ENCODE data around the gene SERPINA3. TPM values are rescaled to one million over a fixed set of nuclear protein-coding genes. Genes with fewer than 3 reads are reported as not detected.

Gene SERPINA3
- total RNA-seq, 1 experiment from 2014 or later, result 1.3 TPM

DNA sequence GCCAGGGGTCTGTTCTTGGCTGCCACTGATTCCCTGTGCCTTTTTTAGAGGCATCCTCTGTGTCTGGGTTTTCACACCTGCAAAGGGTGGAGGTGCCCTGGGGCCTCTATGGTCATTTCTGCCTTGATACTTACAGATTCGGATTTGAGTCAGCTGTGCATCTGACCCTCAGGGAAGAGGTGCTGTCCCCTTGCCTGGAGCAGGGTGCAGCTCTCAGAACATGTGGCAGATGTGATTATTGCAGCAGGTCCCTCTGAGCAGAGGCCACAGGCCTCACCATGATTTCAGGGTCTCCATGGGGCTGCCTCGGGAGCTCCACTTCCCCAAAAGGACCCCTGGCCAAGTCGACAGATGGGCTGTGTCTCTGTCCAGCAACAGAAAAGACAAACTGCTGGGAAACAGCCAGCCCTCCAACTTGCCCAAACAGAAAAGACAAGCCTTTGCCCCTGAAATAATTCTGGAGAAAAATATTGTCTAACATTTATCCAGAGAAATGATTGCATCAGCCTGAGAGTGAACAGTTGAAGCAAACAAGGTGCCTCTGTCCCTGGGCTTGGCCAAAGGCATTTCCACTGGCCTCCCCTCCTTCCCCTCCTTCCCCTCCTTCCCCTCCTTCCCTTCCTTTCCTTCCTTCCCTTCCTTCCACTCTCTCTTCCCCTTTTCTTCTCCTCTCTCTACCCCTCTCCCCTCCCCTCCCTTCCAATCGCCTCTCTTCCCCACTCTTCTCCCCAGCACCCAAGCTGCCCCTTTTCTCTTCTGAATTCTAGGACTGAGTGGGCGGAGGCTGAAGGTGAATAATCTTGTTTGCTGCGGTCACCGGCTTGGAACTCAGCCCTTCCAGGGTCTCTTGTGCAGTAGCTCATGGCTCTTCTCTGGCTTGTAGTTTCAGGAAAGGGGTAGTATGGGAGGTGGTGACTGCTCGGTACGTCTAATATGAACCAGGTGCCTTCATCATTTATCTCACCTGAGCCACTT lies 676 bp downstream of the SERPINA3 start:
- DNase-seq (ENCODE audit: low read depth), result no peak

DNA sequence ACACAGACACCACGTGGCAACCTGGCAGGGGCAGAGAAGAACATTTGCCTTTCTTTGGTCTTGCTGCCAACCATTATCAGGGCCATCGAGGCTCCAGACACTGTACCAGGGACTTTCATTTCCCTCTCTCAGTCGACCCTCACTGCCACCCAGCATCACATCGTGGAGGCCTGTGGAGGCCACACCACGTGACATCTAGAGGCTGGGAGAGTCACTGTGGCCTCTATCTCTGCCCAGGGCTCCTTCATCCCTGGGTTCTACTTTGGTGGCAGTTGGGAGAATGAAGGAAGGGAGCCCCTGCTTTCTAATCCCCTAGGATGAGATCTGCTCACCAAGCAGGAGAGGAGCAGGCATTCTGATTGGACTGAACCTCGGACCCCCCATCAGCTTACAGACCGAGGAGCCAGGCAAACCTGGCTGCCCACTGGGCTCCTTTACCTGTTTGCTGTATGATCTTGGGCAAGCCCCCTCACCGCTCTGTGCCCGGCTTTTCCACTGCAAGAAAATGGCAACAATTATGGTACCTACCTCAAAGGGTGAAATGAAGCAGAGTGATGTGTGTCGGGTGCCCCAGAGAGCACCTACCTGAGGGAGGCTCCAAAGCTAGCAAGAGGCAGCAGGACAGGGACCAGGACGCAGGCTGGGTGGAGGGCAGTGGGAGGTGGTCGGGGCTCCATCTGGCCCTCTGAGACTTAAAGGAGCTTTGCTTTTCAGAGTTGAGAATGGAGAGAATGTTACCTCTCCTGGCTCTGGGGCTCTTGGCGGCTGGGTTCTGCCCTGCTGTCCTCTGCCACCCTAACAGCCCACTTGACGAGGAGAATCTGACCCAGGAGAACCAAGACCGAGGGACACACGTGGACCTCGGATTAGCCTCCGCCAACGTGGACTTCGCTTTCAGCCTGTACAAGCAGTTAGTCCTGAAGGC lies 1.8 kb downstream of the SERPINA3 start:
- no peak for DNase-seq (ENCODE audit: low read depth)

DNA sequence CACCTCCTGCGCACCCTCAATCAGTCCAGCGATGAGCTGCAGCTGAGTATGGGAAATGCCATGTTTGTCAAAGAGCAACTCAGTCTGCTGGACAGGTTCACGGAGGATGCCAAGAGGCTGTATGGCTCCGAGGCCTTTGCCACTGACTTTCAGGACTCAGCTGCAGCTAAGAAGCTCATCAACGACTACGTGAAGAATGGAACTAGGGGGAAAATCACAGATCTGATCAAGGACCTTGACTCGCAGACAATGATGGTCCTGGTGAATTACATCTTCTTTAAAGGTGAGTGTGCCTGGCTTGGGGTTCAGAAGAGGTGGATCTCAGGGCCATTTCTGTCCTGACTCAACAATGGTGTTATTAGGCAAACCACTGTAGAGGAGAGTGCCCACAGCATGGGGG lies 2.6 kb downstream of the SERPINA3 start:
- DNase-seq (ENCODE audit: low read depth), result no peak

DNA sequence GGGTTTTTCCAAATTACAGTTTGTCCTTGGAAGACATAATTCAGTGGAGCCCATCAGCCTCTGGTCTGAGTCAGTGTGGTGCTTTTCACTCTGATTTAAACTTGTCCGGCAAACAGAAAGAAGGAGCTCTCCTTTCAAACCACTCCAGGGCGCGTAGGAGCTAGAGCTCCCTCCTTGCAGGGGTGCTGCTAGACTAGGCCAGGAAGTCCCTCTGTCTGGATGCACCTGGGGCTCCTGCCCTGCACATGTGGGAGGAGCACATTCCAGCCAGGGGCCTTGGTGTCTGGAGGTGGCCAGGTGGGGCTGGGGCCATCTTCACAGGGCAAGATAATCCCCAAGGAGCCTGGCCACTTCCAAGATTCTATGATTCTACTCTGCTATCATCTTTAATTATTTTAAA lies 3.1 kb downstream of the SERPINA3 start:
- DNase-seq (ENCODE audit: low read depth), result no peak

DNA sequence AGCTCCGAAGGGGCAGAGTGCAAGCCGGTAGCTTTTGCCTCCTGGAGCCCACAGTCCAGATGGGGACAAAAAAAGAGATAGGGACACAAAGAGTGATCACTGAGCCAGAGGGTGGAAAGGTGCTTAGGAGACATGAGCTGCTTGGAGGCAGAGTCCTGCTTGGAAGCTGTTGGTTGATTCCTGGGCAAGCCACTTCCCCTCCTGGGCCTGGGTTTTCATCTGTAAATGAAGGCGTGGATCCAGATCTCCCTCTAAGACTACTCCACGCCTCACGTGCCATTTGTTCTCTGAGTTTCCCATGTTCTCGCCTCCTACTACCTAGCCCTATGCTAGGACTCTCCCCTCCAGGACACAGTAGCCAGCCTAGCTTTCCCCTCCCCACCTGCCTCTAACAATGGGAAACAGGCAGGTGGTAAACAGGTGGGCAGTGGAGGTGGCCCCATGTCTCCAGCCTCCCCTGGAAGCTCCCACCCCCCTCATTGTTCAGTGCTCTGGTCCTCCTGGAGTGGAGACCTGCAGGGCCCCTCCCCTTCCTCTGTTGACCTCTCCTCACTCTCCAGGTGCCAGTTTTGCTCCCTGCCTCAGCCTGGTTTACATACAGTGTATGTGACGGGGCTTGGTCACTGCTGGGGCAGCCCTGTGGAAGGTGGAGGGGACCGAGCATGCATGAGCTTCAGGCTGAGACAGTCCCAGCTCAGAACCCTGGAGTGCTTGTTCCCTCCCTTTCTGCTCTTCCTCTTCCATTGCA lies 3.8 kb downstream of the SERPINA3 start:
- no peak for DNase-seq (ENCODE audit: low read depth)

DNA sequence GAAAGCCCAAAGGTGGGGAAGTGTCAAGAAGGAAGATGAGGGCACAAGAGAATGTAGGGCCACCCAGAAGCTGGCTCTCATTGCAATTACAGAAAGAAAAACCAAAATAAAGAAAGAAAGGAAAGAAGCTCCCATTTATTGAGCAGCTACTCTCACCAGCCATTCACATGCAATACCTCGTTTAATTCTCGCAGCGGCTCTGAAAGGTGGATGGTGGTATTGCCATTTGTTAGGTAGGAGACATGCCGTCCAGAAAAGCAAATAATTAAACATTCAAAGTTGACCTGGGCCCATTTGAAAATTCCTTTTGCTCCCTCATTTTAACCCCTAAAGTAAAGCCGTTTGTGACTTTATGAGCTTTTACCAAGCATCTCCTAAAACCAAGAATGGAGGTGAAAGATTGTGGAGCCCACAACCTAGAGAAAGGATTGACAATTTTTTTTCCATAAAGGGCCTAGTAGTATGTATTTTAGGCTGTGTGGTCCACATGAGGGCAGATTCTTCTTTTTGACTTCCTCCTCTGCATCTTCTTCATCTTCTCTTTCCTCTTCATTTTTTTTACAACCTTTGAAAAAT lies 5.3 kb downstream of the SERPINA3 start:
- no peak for DNase-seq (ENCODE audit: low read depth)

DNA sequence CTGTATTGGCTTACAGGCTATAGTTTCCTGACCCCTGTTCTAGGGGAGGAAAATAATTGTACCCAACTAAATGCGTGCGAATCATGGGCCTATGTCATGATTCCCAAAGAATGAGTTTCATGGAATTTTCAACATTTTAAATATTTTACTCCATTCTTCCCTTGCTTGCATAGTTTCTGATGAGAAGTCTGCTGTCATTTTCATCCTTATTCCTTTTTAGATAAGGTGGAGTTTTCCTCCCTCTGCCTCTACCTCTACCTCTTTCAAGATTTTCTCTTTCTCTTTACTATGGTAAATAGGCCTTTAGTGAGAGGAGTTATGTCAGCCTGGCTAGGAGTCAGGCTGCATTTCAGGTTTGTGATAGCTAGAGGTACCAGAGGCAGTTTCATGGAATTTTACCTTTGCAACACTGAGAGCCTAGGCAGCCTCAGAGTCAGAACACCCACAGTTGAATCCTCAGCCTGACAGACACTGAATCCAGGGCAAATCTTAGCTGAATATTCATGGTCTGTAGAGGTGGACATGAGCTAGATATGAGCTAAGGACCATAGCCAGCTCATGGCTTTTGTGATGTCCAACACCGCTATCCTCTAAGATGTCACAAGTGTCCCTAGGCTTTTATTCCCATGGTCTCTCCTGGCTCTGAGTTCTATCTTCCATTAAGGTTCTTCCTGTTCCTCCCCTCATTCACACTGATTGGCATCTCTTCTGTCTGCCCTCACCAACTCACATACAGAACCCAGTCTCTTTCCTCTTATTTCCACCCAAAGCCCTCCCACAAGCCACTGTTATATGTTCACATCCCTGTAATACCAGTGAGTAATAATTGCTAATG lies 6.0 kb downstream of the SERPINA3 start:
- DNase-seq (ENCODE audit: low read depth), result no peak

DNA sequence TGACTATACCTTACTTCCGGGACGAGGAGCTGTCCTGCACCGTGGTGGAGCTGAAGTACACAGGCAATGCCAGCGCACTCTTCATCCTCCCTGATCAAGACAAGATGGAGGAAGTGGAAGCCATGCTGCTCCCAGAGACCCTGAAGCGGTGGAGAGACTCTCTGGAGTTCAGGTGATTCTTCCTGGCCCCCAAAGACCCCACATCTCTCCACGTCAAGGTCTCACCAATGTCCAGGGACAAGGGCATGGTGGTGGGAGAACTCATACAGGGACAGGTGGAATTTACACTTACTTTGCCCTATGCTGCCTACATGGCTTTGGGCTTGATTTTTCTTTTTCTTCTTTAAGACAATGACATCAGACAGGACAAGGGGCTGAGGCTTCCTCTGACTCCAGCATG lies 7.1 kb downstream of the SERPINA3 start:
- no peak for DNase-seq (ENCODE audit: low read depth)

DNA sequence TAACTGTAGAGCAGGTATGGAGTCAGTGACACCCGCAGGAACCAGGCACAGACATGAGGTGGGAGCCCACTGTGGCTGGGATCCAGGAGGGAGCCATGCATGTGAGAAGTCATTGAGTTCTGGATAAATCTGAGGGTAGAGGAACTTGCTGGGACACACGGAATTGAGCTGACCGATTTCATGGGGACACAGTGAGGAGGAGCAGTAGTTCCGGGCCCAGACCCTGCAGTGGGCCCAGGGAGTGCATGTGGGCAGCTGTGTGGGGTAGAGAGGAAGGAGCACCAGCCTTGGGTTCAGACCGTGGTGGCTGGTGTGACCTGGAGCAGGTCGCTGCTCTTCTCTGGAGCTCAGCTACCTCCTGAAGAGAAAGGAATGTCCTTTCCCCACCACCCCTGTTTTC lies 8.4 kb downstream of the SERPINA3 start:
- DNase-seq (ENCODE audit: low read depth), result no peak

DNA sequence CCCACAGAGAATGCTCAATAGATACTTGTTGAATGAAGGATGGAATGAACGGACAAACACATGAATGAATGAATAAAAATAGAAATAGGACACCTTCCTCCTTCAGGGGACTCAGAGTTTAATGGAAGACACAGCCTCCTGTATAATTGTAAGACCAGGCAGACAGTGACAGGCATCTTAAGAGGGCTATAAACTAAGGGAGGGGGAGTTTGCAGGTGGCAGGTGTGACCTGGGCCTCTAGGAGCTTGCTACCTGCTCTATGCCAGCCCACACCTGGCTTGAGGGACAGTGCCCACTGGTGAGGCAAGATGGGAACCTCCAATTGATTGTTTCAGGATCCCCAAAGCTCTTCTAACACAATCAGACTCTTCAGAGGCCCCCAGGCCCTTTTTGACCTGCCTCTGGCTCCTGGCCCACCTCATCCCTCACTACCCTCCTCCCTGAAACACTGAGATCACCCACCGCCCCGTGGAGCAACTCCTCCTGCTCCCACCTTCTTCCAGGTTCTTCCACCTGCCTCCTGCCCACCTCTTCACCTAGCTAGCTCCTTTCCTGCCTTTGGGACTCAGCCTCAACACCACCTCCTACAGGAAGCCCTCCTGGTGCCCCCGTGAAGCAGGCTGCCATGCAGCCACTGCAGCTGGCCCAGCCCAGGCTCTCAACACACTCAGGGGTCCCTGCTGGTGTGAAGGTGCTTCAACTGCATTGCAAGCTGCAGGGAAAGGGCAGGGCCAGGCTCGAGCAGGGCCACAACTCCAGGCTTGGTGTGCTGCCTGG lies 9.4 kb downstream of the SERPINA3 start:
- no peak for DNase-seq (ENCODE audit: low read depth)

DNA sequence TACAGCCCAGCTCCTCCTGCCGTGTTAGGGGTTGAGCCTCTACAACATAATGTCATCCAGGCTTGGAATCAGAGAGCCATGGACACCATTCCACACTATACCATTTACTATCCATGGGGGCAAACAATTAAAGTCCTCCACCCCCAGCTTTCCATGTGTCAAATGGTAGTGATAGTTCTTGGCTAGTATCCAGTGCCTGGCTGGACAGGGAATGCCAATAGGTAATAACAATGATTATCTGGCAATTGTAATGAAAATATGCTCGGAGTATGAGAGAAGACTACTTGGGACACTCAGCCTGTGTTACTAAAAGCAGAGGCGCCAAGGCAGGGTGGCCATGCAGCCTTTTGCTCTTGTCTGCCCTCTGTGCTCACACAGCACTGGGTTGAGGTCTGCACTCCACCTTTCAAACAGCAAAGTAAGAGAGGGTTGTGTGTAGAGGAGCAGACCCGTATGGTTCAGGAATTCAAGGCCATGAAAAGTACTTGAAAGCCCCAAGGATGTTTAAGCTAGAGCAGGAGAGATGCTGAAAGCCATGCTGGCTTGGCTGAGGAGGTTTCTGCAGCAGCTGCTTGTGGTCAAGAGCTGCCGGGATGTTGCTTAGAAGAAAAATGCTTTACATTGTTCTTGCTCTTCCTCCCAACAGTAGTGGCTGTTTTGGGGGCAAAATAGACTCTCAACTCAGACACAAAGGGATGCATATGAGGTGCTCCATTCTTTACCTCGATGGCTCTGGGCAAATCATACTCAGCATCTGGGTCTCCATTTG lies 10.6 kb downstream of the SERPINA3 start:
- peak; percentile 17 for DNase-seq (ENCODE audit: low read depth)

DNA sequence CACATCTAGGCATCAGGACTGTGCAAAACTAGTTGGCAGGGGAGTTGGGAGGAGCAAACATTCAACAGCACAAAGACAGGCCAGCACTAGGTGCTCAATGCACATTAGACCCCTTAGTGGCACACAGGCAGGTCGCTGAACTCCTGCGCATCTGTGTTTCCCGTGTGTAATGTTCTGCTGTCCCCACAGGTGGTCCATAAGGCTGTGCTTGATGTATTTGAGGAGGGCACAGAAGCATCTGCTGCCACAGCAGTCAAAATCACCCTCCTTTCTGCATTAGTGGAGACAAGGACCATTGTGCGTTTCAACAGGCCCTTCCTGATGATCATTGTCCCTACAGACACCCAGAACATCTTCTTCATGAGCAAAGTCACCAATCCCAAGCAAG lies 11.2 kb downstream of the SERPINA3 start:
- no peak for DNase-seq (ENCODE audit: low read depth)

DNA sequence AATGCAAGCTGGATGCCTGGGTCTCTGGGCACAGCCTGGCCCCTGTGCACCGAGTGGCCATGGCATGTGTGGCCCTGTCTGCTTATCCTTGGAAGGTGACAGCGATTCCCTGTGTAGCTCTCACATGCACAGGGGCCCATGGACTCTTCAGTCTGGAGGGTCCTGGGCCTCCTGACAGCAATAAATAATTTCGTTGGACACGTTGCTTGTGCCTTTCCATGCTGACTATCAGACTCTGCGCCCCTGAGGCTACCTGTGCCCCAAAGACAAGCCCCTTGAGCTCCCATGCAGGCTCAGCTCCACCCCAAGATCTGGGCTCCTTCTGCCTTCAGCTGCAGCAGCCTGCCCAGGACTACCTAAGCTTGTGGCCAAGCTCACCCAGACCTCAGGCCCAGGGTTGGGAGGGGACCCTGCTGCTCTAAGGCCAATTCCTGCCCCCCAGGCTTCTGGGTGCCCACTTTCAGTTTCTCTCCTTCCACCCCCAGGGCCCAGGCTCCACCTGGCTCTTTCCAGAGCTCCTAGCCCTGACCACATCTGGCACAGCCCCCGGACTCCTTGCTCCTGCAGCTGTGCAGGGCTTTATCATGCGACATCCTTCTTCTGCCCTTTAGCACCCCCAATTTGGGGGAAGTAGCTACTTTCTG lies 11.8 kb downstream of the SERPINA3 start:
- no peak for DNase-seq (ENCODE audit: low read depth)

DNA sequence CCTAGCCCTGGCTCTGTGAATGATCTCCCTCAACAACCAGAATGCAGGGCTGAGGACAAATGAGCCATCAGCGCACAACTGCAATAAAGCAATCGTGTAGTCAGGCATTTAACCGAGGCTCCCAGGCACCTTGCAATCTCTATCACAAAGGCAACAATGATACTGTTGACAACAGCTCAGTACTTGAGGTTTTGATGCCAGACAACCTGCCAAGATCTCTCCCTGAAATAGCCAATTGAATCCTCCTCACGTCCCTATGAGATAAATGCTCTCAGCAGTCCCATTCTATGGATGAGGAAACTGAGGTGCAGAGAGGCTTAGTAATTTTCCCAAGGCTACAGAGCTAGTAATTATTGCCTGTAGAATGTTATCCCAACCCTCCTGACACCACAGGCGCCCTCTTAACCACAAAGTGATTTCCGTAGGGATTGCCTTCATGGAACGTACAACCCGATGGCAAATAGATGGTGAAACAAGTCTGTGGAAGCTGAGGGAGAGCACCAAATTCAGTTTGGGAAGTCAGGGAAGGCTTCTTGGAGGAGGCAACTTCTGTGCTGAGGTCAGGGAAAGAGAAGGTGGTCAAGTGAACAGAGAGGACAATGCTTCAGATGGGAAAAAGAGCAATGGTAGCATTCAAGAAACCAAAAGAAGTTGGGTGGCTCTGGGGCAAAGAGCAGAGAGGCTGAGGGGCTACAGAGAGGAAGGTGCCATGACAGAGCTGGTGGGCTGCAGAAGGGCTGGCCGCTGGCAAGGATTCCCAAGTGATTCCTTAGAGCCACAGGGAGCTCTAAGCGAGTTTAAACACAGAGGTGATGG lies 12.6 kb downstream of the SERPINA3 start:
- no peak for DNase-seq (ENCODE audit: low read depth)

DNA sequence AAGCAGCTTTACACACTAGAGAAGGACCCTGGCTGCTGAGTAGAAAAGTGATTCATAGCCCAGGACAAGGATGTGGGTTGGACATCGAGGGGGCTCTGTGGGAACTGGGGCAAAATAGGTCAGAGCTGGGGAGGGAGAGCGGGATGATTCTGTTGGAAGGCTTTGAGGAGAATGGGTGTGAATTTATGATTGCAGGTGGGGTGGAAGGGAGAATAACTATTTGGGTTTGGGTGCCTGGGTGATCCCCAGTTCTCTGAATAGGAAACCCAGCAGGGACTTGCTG lies 13.1 kb downstream of the SERPINA3 start:
- no peak for DNase-seq (ENCODE audit: low read depth)

DNA sequence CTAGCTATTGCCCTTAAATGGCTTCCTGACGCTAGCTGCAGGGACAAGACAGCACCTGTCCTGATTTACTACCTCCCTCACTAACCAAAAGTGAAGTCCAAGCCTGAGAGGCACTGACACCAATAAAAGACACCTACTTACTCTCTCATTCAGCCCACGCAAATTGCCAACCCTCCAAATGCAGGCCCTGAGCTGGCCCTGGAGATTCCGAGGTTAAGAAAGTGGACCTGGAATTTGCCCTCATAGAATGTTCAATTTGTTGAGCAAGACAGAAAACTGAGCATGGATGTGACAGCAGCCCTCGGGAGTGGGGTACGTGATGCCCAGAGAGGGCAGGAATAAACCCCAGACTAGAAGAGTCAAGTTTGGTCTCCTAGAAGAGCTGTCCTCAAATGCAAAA lies 16.4 kb downstream of the SERPINA3 start:
- no peak for DNase-seq (ENCODE audit: low read depth)

DNA sequence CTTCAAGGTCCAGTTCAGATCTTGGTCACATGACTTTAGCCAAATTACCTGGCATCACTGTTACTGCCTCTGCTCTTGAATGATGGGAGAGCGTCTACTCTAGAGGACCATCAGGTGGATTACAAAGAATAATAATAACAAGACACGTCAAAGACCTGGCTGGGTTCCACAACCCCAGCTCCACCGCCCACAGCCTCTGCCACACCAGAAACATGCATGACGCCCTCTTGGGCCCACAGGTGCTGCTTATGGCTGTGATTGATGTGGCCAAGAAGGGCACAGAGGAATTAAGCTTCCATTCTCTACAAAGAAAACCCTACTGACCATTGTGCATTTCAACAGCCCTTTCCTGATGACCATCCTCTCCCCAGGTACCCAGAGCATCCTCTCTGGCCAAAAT lies 18.2 kb downstream of the SERPINA3 start:
- no peak for DNase-seq (ENCODE audit: low read depth)

DNA sequence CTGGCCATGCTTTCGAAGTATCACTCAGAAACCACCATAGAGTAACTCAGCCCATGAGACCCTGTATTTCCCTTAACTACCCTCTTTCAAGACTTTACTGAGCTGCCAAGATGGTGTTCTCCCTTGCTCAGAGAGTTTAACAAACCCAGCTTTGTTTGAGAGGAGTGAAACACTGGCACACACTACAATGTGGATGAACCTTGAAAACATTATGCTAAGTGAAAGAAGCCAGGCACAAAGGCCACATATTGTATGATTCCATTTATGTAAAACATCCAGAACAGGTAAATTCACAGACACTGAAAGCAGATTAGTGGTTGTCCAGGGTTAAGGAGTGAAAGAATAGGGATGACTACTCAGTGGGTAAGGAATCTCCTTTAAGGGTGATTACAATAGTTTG lies 18.9 kb downstream of the SERPINA3 start:
- no peak for DNase-seq (ENCODE audit: low read depth)

Measured in LHCN-M2 (cell line).